ENCODE measurements around the gene ZDHHC14.

The ZDHHC14 gene

DNA sequence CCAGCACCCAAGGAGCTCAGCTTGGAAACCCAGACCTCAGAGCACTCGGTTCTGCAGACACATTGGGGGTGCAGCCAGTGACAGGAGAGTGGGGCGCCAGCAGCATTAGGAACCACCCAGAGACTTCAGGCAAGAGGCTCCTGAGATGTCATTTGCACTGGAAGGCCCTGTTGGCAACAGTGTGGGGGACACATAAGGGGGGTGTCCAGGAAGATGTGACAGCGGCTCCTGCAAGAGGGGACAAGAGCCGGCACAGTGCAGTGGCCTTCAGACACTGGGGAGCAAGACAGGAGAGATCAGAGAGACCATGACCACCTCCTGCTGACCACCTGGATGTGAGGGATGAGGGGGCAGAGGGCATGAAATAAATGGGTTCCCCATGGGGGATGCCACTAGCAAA lies 235.0 kb downstream of the ZDHHC14 start:
- TF ChIP-seq, protein P1, sequence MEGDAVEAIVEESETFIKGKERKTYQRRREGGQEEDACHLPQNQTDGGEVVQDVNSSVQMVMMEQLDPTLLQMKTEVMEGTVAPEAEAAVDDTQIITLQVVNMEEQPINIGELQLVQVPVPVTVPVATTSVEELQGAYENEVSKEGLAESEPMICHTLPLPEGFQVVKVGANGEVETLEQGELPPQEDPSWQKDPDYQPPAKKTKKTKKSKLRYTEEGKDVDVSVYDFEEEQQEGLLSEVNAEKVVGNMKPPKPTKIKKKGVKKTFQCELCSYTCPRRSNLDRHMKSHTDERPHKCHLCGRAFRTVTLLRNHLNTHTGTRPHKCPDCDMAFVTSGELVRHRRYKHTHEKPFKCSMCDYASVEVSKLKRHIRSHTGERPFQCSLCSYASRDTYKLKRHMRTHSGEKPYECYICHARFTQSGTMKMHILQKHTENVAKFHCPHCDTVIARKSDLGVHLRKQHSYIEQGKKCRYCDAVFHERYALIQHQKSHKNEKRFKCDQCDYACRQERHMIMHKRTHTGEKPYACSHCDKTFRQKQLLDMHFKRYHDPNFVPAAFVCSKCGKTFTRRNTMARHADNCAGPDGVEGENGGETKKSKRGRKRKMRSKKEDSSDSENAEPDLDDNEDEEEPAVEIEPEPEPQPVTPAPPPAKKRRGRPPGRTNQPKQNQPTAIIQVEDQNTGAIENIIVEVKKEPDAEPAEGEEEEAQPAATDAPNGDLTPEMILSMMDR (IDR thresholded peaks at IDR 0.05; ENCODE audit: control insufficient read depth, insufficient read depth, low read depth, low read length, missing control alignments) = no peak
- no peak overlapping the region for H3K4me3 ChIP-seq (ENCODE audit: control insufficient read depth, low read depth, low read length)
- DNase-seq (ENCODE audit: low read depth) = no peak

DNA sequence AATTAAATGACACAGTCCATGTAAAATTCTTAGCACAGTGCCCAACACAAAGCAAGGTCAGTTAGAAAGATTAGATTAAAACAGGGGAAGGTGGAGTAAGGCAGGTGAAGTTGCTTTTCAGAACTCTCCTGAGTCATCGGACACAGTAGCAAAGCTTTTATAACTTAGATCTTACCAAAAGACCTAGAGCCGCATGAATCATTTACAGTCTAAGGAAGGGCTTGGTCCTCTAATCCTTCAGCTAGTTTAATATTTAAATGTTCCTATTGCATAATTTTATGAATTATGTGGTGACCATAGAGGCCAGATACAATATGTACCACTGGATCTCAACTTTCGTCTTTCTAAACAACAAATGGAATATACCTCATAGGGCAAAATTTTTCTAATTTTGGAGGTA lies 240.0 kb downstream of the ZDHHC14 start:
- TF ChIP-seq, protein P1 (IDR thresholded peaks at IDR 0.05; ENCODE audit: control insufficient read depth, insufficient read depth, low read depth, low read length, missing control alignments) = no peak
- DNase-seq (ENCODE audit: low read depth) = no peak
- H3K4me3 ChIP-seq (ENCODE audit: control insufficient read depth, low read depth, low read length) = no peak overlapping the region

DNA sequence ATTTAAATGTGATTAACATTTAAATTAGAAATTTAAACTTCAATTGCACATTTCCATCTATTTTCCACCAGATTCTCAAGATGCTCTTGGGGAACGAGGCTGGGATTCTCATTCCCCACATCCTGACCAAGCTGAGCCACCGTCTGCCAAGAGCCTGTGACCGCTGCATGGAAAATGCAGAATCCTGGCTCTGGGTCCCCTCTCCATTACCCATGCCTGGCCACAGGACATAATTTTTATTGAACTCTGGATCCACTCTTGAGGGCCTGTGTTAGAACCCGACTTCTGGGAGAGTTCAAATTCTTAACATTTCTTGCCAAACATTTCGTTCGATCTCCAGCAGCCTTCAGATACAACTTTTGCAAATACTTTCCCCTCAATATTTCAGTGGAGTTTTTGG lies 240.4 kb downstream of the ZDHHC14 start:
- TF ChIP-seq, protein P1 (IDR thresholded peaks at IDR 0.05; ENCODE audit: control insufficient read depth, insufficient read depth, low read depth, low read length, missing control alignments) = no peak
- no peak overlapping the region for H3K4me3 ChIP-seq (ENCODE audit: control insufficient read depth, low read depth, low read length)
- no peak for DNase-seq (ENCODE audit: low read depth)

DNA sequence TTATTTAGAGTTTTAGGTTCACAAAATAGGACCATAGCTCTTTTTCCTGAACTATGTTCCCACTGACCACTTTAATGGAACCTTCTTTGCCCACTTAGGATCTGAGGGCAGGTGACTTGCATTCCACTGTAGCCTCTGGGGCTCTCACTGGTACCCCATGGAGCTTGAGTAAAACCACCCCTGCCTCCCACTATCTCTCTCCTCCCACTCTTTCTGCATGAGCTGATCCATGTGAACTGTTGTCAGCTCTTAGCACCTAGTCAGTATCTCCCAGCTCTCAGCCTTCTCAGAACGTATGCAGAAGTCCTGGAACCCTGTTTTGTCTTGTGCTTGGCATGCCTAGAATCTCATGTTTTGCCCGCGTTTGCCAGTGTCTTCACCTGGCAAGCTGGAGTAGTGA lies 241.4 kb downstream of the ZDHHC14 start:
- TF ChIP-seq, protein P1 (IDR thresholded peaks at IDR 0.05; ENCODE audit: control insufficient read depth, insufficient read depth, low read depth, low read length, missing control alignments) = no peak
- DNase-seq (ENCODE audit: low read depth) = no peak
- no peak overlapping the region for H3K4me3 ChIP-seq (ENCODE audit: control insufficient read depth, low read depth, low read length)

DNA sequence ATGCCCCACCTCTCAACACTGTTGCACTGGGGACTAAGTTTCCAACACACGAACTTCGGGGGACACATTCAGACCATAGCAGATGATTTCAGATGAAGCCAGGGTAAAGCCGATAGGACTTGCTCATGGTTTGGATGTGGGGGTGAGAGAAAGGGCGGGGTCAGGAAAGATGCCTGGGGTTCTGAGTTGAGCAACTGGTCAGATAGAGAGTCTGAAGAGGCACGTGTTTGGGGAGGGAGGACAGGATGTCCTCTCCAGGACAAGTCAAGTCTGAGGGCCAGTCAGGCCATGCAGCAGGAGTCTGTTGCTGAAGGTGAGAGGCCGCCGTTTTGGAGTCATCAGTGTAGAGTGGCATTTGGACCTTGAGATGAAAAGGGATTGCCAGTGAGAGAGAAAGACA lies 244.1 kb downstream of the ZDHHC14 start:
- H3K4me3 ChIP-seq (ENCODE audit: control insufficient read depth, low read depth, low read length) = no peak overlapping the region
- DNase-seq (ENCODE audit: low read depth) = no peak
- TF ChIP-seq, protein P1 (IDR thresholded peaks at IDR 0.05; ENCODE audit: control insufficient read depth, insufficient read depth, low read depth, low read length, missing control alignments) = no peak

DNA sequence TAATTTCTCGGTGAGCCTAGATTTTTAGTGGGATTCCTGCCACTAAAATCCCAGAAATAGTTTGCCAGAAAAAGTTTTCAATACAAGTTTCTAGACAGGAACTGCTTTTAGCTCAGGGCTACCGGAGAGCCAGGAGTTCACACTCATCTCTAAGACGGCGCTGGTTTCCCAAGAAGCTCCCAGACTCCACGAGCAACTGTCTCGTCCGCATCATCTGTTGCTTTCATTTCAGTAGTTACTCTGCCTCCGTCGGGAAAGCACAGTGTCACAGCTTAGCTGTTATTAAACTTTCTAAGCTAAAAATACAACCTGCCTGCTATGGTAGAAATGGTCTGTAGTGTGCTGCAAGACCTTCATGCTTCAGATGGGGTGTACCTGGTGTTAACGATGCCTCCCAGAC lies 244.8 kb downstream of the ZDHHC14 start:
- no peak for DNase-seq (ENCODE audit: low read depth)
- TF ChIP-seq, protein P1 (IDR thresholded peaks at IDR 0.05; ENCODE audit: control insufficient read depth, insufficient read depth, low read depth, low read length, missing control alignments) = no peak
- H3K4me3 ChIP-seq (ENCODE audit: control insufficient read depth, low read depth, low read length) = no peak overlapping the region
